Common myeloid progenitor, CD34-positive (primary cell): Measurements from ENCODE around the gene PMS2.
A peak's percentile ranks its signal among the peaks of the same experiment; 100 is the strongest.
"Not testable (repeated sequence)": the region's sequence is repeated elsewhere in the genome, so short reads cannot be mapped to it uniquely, and the experiment has no call there.

Source experiments
- CTCF ChIA-PET: fragments of 350-600 bp; sonication (Branson Sonifier 250); formaldehyde crosslinking; loops from one replicate; lab custom pipeline; 2021; ENCODE audit warnings: antibody characterized with exemption; lab: Charles Lee
- POLR2A ChIA-PET: fragments of 350-600 bp; sonication (Branson Sonifier 250); formaldehyde crosslinking; loops from one replicate; lab custom pipeline; 2021; ENCODE audit warnings: antibody characterized with exemption; lab: Charles Lee
- DNase-seq, 3 donors: peaks; one replicate each; pipeline versions ENCODE4 v3.0.0 to v3.0.0-alpha.2; 2013
- H3K27ac ChIP-seq, 2 experiments: 1 replicate in 1 of 2; 2 replicates in 1 of 2; pipeline ENCODE4 v1.7.0; 2013; ENCODE audit warnings: inconsistent platforms in 2 of 2, low read length in 2 of 2, mild to moderate bottlenecking in 2 of 2, low read depth in 1 of 2, moderate library complexity in 1 of 2; ENCODE audit not compliant: severe bottlenecking in 2 of 2, insufficient read depth in 1 of 2, poor library complexity in 1 of 2
- H3K27me3 ChIP-seq, 5 experiments: replicated peaks in 2 of 5; 1 replicate in 3 of 5; 2 replicates in 2 of 5; pipeline versions ENCODE4 v1.6.1 to v1.7.0; 2013; ENCODE audit warnings: low read length in 4 of 5, mild to moderate bottlenecking in 2 of 5, moderate library complexity in 2 of 5, inconsistent platforms in 1 of 5; ENCODE audit not compliant: insufficient read depth in 5 of 5, control insufficient read depth in 4 of 5
- H3K36me3 ChIP-seq, 4 experiments: 1 replicate in 2 of 4; 2 replicates in 2 of 4; pipeline versions ENCODE4 v1.6.1 to v1.7.0; 2013; ENCODE audit warnings: low read length in 3 of 4, control low read depth in 1 of 4, mild to moderate bottlenecking in 1 of 4; ENCODE audit not compliant: control insufficient read depth in 4 of 4, insufficient read depth in 4 of 4
- H3K4me1 ChIP-seq, 4 experiments: 1 replicate in 3 of 4; 2 replicates in 1 of 4; pipeline versions ENCODE4 v1.6.1 to v1.7.1; 2013; ENCODE audit warnings: low read length in 3 of 4, mild to moderate bottlenecking in 3 of 4, control low read depth in 1 of 4, inconsistent platforms in 1 of 4, moderate library complexity in 1 of 4; ENCODE audit not compliant: control insufficient read depth in 4 of 4, insufficient read depth in 4 of 4; ENCODE audit errors: control extremely low read depth in 1 of 4
- H3K4me3 ChIP-seq, 7 experiments: 1 replicate in 4 of 7; 2 replicates in 3 of 7; pipeline versions ENCODE4 v1.5.1 to v1.7.0; 2013; ENCODE audit warnings: mild to moderate bottlenecking in 7 of 7, low read length in 6 of 7, moderate library complexity in 6 of 7, inconsistent platforms in 2 of 7, low read depth in 2 of 7, control low read depth in 1 of 7; ENCODE audit not compliant: insufficient read depth in 4 of 7, control insufficient read depth in 1 of 7; ENCODE audit errors: extremely low read depth in 1 of 7
- H3K9me3 ChIP-seq, 5 experiments: 1 replicate in 4 of 5; 2 replicates in 1 of 5; pipeline versions ENCODE4 v1.6.1 to v1.7.1; 2013; ENCODE audit warnings: low read length in 4 of 5, mild to moderate bottlenecking in 2 of 5, inconsistent platforms in 1 of 5, low read depth in 1 of 5, moderate library complexity in 1 of 5; ENCODE audit not compliant: control insufficient read depth in 4 of 5, insufficient read depth in 2 of 5; ENCODE audit errors: control extremely low read depth in 1 of 5
- WGBS: methylation state at CpG from one replicate; pipeline ENCODE4 v1.1.5; 2013; ENCODE audit not compliant: insufficient coverage; 5-methylcytosine and 5-hydroxymethylcytosine counted together

Gene PMS2

GRCh38 chr7:6015917-6016652, 7.2 kb upstream of the PMS2 start:
- peak overlapping the region in 1 of 2 experiments; percentile 28 for H3K27ac ChIP-seq
- CTCF ChIA-PET: interaction anchor here (0.7 to 1.7 kb wide), 4 partner anchors 8 to 92 kb away, joined by 3 to 8 read pairs (median 5); no protein-coding TSS in a partner anchor
- H3K36me3 ChIP-seq: peaks cover 15 to 62% (median 44%) of the 10 kb centered on the region in 4 experiments
- no peaks in the 10 kb centered on the region for H3K9me3 ChIP-seq
- WGBS: 95% methylated on average over 7 of the region's 8 CpGs
- POLR2A ChIA-PET: interaction anchor here (0.6 kb wide), 1 partner anchor 424 kb away, joined by 4 read pairs; no protein-coding TSS in a partner anchor
- H3K4me3 ChIP-seq: no peak overlapping the region
- H3K27me3 ChIP-seq: no peaks in the 10 kb centered on the region
- DNase-seq: no peak
- H3K4me1 ChIP-seq: peaks cover 0 to 1% (median 0%) of the 10 kb centered on the region in 4 experiments

DNA sequence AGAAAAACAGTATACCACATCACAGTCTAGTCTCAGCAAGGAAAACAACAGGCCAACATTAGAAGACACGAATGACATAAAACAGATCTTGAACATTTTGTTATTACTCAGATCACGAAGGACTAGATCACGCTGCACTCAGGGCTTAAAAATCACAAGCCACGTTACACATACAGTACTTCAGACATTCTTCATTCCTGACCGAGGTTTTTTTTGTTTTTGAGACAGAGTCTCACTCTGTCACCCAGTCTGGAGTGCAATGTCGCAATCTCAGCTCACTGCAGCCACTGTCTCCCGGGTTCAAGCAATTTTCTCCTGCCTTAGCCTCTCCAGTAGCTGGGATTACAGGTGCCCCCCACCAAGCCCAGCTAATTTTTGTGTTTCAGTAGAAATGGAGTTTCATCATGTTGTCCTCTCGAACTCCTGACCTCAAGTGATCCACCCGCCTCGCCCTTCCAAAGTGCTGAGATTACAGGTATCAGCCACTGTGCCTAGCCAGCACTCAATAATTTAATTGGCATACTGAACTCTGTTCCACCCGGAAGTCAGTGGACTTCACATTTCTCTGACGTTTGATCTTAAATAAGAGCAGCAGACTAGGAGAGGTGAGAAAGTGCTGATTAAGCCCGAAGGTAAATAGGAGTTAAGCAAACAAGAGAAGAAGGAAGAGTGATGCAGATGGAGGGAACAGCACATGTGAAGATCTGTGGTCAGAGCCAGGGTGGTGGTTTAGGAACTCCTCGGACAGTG, 3.7 kb upstream of the PMS2 start:
- H3K4me3 ChIP-seq: no peak overlapping the region
- H3K9me3 ChIP-seq: no peaks in the 10 kb centered on the region
- no peak for DNase-seq
- ChIA-PET CTCF (no interaction called here), POLR2A (no interaction called here)
- no peaks in the 10 kb centered on the region for H3K27me3 ChIP-seq
- peaks cover 9 to 43% (median 23%) of the 10 kb centered on the region in 4 experiments for H3K36me3 ChIP-seq
- 97% methylated on average over 13 of the region's 14 CpGs for WGBS
- no peak overlapping the region for H3K27ac ChIP-seq
- H3K4me1 ChIP-seq: peaks cover 2 to 19% (median 14%) of the 10 kb centered on the region in 4 experiments

GRCh38 chr7:6011541-6011940, 2.7 kb upstream of the PMS2 start:
- Histone ChIP-seq H3K27me3 (no peaks in the 10 kb centered on the region), H3K36me3 (peaks cover 9 to 35% (median 16%) of the 10 kb centered on the region in 4 experiments), H3K4me3 (no peak overlapping the region), H3K27ac (no peak overlapping the region), H3K4me1 (peaks cover 2 to 19% (median 15%) of the 10 kb centered on the region in 4 experiments), H3K9me3 (no peaks in the 10 kb centered on the region)
- ChIA-PET POLR2A (no interaction called here), CTCF (no interaction called here)
- 100% methylated on average over 2 of the region's 2 CpGs for whole genome bisulfite sequencing
- DNase-seq: no peak

DNA sequence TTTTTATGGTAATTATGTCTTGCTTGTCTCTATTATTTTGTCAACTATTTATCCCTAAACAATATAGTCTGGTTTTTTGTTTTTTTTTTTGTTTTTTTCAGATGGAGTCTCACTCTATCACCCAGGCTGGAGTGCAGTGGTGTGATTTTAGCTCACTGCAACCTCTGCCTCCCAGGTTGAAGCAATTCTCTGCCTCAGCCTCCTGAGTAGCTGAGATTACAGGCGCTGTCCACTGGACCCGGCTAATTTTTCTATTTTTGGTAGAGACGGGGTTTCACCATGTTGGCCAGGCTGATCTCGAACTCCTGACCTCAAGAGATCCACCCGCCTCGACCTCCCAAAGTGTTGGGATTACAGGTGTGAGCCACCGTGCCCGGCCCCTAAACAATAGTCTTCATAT, 1.5 kb upstream of the PMS2 start:
- POLR2A ChIA-PET, H3K27ac ChIP-seq: not testable (repeated sequence)
- WGBS: 96% methylated on average over 8 of the region's 8 CpGs

GRCh38 chr7:6007835-6008590, 836 bp downstream of the PMS2 start:
- H3K36me3 ChIP-seq: peaks cover 2 to 19% (median 10%) of the 10 kb centered on the region in 4 experiments
- H3K27me3 ChIP-seq, POLR2A ChIA-PET, H3K9me3 ChIP-seq, DNase-seq: not testable (repeated sequence)
- peak overlapping the region; percentile 61 to 81 for H3K27ac ChIP-seq
- CTCF ChIA-PET: interaction anchor here (1.5 to 4.3 kb wide), 5 partner anchors 10 to 350 kb away, joined by 4 to 20 read pairs (median 5); no protein-coding TSS in a partner anchor
- H3K4me3 ChIP-seq: peak overlapping the region in 6 of 7 experiments; percentile 66 to 92 (median 82)
- WGBS: 73% methylated on average over 13 of the region's 27 CpGs
- peaks cover 2 to 19% (median 15%) of the 10 kb centered on the region in 4 experiments for H3K4me1 ChIP-seq

More for the DNA sequence above, 1.5 kb upstream of the PMS2 start:
- peaks cover under 1 to 24% (median 10%) of the 10 kb centered on the region in 4 experiments for H3K36me3 ChIP-seq
- not testable (repeated sequence) for H3K9me3 ChIP-seq, DNase-seq, H3K27me3 ChIP-seq
- CTCF ChIA-PET: interaction anchor here (1.1 kb wide), 1 partner anchor 10 kb away, joined by 5 read pairs; no protein-coding TSS in a partner anchor
- peaks cover 2 to 19% (median 15%) of the 10 kb centered on the region in 4 experiments for H3K4me1 ChIP-seq
- peak overlapping the region in 3 of 7 experiments; percentile 33 to 86 (median 78) for H3K4me3 ChIP-seq

- DNase-seq: no peak
- H3K27me3 ChIP-seq: no peaks in the 10 kb centered on the region
- WGBS: 100% methylated on average over 2 of the region's 4 CpGs
- CTCF ChIA-PET: interaction anchor here (1.5 to 4.3 kb wide), 3 partner anchors 10 to 312 kb away, joined by 4 to 20 read pairs (median 13); no protein-coding TSS in a partner anchor
- H3K4me3 ChIP-seq: no peak overlapping the region
- H3K9me3 ChIP-seq: no peaks in the 10 kb centered on the region
- POLR2A ChIA-PET: no interaction called here
- no peak overlapping the region for H3K27ac ChIP-seq
- H3K36me3 ChIP-seq: peaks cover 3 to 19% (median 11%) of the 10 kb centered on the region in 4 experiments
- H3K4me1 ChIP-seq: peaks cover 2 to 19% (median 15%) of the 10 kb centered on the region in 4 experiments
Observed at GRCh38 chr7:6007386-6007785, 1.5 kb downstream of the PMS2 start.
